ENCODE results near the gene RAD9A. TPM values are rescaled to one million over a fixed set of nuclear protein-coding genes. Genes with fewer than 3 reads are reported as not detected.
"Not testable (repeated sequence)": the region's sequence is repeated elsewhere in the genome, so short reads cannot be mapped to it uniquely, and the experiment has no call there.

The RAD9A gene
- total RNA-seq, 1 experiment from 2014 or later: 8.1 TPM

DNA sequence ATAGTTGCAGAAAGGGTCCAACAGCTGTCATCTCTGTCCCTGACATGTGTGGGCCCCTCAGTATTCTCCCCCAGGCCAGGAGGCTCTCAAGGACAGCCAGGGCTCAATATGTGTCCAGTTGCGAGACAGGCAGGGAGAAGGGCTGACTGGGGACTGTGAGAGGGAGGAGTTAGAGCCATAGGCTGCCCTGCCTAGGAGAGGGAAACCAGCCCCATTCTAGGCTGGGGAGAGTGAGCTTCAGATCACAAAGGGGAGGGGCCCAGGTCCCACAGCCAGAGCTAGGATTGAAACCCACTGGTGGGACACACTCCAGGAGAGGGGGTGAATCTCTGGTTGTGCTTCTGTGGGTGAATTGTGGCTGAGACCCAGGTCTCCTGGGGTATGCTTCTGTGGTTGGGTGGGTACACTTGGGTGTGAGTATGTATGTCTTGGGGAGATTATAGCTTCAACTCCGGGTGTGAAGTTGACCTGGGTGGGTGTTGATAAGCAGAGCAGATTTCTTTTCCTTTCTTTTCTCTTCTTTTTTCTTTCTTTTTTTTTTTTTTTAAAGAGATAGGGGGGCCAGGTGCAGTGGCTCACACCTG is 21.6 kb downstream of the RAD9A start:
- DNase-seq (ENCODE audit: low read depth, low spot score): no peak
- in situ Hi-C loops (cut with HindIII; ENCODE audit: low pct_unique_long_range_greater_than_20kb, low sequenced_read_pairs): no loop called here

DNA sequence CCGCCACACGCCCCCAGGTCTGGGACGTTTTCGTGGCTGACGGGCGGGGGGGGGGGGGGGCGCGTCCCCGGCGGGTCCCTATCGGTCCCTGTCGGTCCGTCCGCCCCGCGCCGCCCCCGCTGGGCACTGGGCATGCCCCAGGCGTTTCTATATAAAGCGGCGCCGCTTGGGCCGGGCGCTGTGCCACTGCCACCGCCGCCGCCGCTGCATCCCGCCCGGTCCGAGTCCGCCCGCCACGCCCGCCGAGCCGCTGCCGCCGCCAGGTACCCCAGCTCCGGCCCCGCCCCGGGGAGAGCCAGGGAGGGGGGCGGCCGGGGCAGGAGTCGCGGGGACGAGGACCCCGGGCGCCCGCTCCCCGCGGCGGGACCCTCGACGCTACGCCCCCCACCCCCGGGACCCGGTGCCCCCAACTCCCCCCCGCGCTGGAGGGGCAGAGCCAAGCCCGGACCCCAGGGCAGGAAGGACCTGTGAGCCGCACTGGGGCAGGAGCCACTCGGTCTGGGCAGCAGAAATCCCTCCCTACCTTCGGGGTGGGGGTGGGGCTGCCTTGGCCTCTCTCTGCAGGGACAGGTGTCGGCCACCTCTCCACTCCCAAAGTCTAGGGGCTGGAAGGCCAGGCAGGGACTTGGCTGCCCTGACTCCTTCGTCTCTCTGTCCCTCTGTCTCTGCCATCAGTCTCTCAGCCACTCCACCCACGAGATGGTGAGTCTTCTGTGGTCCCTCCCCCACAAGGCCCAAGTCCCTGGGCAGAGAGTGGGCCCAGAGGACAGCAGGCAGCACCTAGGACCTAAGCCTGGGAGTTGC is 23.9 kb downstream of the RAD9A start, which contains the start of gene CARNS1:
TSS of gene CARNS1 (plus strand) at position 178 of the 804 bp plus-strand sequence. CDS start at position 700, 522 bp downstream.
- in situ Hi-C loops (cut with HindIII; ENCODE audit: low pct_unique_long_range_greater_than_20kb, low sequenced_read_pairs): no loop called here
- DNase-seq (ENCODE audit: low read depth, low spot score): no peak

DNA sequence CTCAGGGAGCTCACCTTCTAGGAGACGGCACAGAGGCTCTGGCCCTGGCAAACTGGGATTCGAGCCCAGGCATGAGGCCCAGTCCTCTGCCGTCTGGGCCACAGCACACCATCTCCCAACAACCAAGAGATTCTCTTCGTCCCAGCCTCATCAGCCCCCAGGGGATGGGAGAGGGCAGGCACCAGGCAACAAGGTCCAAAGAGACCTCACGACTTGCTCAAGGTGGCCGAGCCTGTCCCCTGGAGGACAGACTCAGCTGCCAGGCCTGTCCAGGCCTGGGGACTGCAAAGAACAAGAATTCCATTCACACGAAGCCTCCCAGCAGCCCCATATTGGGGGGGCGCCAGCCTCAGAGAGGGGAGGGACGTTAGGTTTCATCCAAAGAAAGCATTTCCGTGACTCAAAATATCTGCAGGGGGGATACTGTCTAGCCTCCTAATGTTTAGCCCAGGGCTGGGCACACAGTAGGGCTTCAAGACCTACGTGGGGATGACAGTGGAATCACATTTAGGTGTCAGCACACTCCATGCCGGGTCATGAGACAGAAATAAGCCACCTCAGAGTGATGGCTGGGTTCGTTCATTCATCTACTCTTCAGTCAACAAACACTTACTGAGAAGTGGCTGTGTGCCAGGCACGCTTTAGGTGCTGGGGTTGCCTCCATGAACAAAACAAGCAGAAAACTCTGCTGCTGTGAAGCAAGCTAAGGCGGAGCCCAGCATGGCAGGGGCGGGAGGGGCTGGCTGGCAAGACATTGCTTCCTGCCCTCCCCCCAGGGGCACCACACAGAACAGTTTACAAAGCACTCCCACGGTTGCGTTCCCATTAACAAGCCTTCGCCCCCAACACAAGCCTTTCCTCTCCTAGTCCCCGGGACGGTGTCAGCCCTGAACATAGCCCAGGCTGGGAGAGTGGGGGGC is 24.9 kb downstream of the RAD9A start:
- in situ Hi-C loops (cut with HindIII; ENCODE audit: low pct_unique_long_range_greater_than_20kb, low sequenced_read_pairs): no loop called here
- DNase-seq (ENCODE audit: low read depth, low spot score): no peak

DNA sequence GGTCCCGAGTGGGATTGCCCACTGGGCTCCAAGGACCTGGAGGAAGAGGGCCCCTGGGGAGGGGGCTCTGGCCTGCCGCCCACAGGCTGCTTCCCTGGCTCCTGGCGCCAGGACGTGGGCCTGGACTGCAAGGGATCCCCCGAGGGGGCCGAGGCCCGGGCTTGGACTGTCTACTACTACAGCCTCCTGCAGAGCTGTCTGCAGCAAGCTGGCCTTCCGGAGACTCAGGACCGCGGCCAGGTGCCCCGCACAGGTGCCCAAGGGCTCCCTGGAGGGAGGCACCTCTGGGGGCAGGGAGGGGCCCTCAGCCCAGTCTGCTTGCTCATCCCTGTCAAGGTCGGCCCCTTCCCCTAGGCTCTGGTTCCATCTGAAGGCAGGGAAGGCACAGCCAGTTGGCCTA is 25.6 kb downstream of the RAD9A start:
- no peak for DNase-seq (ENCODE audit: low read depth, low spot score)
- in situ Hi-C loops (cut with HindIII; ENCODE audit: low pct_unique_long_range_greater_than_20kb, low sequenced_read_pairs): no loop called here

DNA sequence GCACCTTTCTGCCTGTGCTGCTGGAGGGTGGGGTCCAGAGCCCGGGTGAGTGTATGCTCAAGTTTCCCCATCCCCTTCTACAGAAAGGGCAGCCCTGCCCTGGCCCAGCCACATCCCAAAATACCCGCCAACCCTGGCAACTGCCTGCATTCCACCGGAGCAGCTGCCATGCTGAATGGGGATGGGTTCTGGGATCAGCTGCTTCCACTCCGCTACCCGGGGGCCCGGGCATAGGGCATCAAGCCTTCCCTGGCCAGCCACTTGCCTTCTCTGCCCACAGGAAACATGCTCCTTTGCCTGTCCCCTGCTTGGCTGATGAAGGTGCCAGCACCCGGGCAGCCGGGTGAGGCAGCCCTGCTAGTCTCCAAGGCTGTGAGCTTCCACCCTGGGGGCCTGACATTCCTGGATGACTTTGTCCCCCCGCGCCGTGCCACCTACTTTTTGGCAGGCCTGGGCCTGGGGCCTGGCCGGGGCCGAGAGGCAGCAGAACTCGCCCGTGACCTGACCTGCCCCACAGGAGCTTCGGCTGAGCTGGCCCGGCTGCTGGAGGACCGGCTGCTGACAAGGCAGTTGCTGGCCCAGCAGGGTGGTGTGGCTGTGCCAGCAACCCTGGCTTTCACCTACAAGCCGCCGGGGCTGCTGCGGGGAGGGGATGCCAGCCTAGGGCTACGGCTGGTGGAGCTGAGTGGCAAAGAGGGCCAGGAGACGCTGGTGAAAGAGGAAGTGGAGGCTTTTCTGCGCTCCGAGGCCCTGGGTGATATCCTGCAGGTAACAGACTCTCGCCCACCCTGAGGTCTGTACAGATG is 26.9 kb downstream of the RAD9A start:
- in situ Hi-C loops (cut with HindIII; ENCODE audit: low pct_unique_long_range_greater_than_20kb, low sequenced_read_pairs): no loop called here
- no peak for DNase-seq (ENCODE audit: low read depth, low spot score)

DNA sequence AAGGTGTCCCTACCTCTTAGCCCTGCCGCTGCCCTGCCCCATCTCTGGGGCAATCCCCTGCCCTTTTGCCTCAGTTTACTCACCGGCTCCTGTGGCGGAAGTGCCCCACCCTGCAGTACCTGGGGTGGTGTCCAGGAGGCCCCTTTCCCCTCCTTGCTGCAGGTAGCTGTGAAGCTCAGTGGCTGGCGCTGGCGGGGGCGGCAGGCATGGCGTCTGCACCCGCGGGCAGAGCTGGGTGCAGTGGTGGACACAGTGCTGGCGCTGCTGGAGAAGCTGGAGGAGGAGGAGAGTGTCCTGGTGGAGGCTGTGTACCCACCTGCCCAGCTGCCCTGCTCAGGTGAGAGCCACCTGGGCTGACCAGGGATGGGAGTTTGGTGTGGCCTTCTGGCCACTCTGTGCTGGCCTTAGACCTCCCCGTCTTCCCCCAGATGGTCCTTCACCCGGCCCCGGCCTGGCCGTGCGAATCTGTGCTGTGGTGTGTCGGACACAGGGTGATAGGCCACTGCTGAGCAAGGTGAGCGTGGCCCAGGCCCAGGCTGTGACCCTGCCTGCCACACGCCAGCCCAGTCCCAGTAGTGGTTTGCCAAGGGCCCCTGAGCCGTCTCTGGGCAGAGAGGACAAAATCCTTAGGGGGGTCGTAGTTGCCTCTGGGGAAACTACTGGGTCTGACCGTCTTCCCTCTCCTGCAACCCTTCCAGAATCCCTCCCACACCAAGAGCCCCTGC is 27.7 kb downstream of the RAD9A start:
- in situ Hi-C loops (cut with HindIII; ENCODE audit: low pct_unique_long_range_greater_than_20kb, low sequenced_read_pairs): no loop called here
- no peak for DNase-seq (ENCODE audit: low read depth, low spot score)

DNA sequence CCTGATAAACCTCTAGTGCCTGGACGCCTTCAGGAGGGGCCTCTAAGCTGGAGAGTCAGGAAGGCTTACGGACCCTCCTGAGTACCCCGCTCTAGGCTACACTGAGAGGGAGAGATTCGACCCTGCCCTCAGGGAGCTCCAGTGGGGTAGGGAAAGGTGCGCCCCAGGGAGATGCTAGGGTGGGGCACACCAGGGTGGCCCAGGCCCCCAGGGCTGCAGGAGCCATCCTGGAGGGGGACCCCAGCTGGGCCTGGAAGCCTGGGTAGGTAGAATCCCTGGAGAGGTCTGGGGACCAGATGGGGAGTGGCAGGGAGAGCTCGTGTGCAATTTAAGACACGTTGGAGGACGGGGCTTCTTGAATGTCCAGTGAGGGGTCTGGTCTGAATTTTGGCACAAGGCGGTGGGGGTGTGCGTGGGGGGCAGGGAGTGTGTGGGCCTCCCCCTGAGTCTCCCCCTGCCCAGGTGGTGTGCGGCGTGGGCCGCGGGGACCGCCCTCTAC is 28.4 kb downstream of the RAD9A start:
- in situ Hi-C loops (cut with HindIII; ENCODE audit: low pct_unique_long_range_greater_than_20kb, low sequenced_read_pairs): no loop called here

DNA sequence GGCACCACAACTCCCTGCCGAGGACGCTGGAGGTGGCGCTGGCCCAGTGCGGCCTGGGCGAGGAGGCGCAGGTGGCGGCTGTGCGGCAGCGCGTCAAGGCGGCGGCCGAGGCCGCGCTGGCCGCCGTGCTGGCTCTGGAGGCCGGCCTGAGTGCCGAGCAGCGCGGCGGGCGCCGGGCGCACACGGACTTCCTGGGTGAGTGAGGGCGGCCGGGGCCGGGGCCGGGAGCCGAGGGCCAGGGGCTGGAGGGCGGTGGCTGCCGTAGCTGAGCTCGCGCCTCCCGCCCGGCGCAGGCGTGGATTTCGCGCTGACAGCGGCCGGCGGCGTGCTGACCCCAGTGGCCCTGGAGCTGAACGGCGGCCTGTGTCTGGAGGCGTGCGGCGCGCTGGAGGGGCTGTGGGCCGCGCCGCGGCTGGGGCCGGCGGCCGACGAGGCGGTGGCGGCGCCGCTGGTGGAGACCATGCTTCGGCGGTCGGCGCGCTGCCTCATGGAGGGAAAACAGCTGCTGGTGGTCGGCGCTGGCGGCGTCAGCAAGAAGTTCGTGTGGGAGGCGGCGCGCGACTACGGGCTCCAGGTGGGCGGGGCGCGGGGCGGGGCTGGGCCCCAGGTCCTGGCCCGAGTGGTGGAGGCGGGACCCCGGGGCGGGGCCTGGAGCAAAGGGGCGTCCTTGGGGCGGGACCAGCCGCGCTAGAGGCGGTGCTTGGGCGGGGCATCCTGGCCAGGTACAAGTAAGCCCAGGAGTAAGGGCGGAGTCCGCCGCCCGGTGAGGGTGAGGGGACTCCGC is 29.1 kb downstream of the RAD9A start:
- peak; percentile 88 for DNase-seq (ENCODE audit: low read depth, low spot score)
- in situ Hi-C loops (cut with HindIII; ENCODE audit: low pct_unique_long_range_greater_than_20kb, low sequenced_read_pairs): no loop called here

More for the DNA sequence above, 28.4 kb downstream of the RAD9A start:
- DNase-seq (ENCODE audit: low read depth, low spot score): no peak

DNA sequence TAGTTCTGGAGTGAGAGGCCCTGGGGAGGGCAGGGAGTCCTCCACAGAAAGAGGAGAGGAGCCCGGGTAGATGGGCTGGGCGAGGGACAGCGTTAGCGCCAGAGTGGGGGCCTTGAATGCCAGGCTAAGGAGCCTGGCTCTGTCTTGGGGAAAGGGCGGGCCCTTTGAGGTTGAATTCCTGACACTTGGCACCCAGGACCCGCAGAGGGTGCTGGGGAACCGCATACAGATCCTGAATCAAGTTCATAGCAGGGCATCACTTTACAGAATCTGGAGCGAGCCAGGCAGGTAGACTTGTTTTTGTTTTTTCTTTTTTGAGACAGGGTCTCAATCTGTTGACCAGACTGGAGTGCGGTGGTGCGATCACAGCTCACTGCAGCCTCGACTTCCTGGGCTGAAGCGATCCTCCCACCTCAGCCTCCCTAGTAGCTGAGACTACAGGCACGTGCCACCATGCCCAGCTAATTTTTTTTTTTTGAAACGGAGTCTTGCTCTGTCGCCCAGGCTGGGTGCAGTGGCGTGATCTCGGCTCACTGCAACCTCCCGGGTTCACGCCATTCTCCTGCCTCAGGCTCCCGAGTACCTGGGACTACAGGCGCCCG is 29.7 kb downstream of the RAD9A start:
- DNase-seq (ENCODE audit: low read depth, low spot score): no peak
- in situ Hi-C loops (cut with HindIII; ENCODE audit: low pct_unique_long_range_greater_than_20kb, low sequenced_read_pairs): no loop called here

DNA sequence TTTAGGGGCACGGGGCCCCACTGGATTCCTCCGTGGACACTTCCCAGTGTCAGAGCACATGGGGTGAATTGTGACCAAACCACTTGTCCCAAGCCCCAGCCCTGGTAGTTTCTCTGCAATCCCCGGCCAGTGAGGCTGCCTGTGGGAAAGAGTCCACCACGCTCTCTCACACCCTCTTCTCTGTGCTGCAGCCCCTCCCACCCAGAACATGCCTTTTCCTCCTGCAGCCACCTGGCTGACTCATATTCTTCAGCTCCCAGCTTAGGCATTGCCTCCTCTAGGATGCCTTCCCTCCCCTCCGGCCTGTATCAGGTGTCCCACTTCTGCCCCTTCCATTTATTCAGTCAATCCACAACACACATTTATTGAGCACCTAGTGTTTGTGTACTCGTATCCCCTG is 31.1 kb downstream of the RAD9A start:
- DNase-seq (ENCODE audit: low read depth, low spot score): no peak
- in situ Hi-C loops (cut with HindIII; ENCODE audit: low pct_unique_long_range_greater_than_20kb, low sequenced_read_pairs): no loop called here

DNA sequence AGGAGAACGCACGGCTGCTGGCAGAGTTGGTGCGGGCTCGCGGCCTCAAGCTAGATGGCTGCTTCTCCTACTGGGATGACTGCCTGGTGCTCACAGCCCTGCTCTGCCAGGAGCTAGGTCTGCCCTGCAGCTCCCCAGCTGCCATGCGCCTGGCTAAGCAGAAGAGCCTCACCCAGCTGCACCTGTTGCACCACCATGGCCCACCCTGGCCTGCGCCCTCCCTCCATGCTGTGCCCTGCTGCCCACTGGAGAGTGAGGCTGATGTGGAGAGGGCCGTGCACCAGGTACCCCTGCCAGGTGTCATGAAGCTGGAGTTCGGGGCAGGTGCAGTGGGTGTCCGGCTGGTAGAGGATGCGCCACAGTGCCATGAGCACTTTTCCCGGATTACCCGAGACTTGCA is 31.7 kb downstream of the RAD9A start:
- in situ Hi-C loops (cut with HindIII; ENCODE audit: low pct_unique_long_range_greater_than_20kb, low sequenced_read_pairs): no loop called here
- DNase-seq (ENCODE audit: low read depth, low spot score): no peak

DNA sequence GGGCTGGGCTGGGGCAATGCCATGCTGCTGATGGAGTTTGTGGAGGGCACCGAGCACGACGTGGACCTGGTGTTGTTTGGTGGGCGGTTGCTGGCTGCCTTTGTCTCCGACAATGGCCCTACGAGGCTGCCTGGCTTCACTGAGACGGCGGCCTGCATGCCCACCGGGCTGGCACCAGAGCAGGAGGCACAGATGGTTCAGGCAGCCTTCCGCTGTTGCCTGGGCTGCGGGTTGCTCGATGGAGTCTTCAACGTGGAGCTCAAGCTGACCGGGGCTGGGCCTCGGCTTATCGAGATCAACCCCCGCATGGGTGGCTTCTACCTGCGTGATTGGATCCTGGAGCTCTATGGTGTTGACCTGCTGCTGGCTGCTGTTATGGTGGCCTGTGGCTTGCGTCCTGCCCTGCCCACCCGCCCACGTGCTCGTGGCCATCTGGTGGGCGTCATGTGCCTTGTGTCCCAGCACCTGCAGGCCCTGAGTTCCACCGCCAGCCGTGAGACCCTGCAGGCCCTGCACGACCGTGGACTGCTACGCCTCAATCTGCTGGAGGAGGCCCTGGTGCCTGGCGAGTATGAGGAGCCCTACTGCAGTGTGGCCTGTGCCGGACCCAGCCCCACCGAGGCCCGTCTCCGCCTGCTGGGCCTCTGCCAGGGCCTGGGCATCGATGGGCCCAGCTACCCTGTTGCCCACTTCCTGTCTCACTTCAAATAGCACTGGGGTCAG is 32.3 kb downstream of the RAD9A start:
- in situ Hi-C loops (cut with HindIII; ENCODE audit: low pct_unique_long_range_greater_than_20kb, low sequenced_read_pairs): no loop called here

DNA sequence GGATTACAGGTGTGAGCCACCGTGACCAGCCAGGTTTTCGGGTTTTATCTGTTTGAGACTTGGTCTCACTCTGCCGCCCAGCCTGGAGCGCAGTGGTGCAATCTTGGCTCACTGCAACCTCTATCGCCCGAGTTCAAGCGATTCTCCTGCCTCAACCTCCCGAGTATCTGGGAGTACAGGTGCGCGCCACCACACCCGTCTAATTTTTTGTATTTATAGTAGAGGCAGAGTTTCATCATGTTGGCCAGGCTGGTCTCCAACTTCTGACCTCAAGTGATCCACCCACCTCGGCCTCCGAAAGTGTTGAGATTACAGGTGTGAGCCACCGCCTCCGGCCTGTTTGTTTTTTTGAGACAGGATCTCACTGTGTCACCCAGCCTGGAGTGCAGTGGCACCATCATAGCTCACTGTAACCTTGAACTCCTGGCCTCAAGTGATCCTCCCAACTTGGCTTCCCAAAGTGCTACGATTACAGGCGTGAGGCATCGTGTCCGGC is 35.6 kb downstream of the RAD9A start:
- DNase-seq (ENCODE audit: low read depth, low spot score); in situ Hi-C loops (cut with HindIII; ENCODE audit: low pct_unique_long_range_greater_than_20kb, low sequenced_read_pairs): not testable (repeated sequence)

More for the DNA sequence above, 32.3 kb downstream of the RAD9A start:
- no peak for DNase-seq (ENCODE audit: low read depth, low spot score)

DNA sequence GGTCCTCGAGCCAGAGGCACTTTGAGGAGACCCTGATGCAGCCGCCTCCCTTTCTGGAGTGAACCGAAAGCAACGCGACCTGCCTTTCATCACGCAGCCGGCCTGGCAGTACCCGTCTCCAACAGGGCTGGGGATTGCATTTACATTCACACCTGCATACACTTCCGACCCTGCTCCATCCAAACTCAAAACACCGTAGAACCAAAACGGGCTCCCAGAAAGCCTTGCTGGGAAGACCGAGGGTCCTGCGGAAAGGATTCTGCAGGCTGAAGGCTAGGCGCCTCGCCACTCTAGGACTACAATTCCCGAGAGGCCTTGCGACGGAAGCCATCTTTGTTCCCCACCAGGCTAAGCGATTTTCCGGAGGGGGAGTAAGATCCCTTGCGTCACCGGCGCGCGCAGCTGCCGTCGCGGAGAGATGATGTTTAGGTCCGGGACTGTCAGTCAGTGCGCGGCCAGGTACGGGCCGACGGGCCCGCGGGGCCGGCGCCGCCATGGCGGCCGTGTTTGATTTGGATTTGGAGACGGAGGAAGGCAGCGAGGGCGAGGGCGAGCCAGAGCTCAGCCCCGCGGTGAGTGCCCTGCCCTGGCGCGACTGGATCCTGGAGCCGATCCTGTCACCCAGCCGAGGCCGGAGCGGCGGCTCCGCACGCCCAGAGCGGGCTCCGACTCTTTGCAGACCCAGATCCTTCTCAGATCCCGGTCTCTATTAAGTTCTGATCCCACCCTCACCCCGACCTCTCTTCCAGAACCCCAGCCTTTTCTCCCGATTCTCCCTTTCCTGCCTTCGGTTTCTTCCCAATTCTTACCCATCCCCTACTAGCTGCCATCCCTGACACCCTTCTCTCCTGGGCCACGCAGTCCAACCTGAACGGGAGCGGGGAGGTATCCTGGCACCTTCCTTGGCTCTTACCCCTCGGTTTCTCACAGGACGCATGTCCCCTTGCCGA is 36.5 kb downstream of the RAD9A start, which contains the start of gene RPS6KB2:
TSS of gene RPS6KB2 (plus strand) at position 443 of the 950 bp plus-strand sequence. CDS start at position 495, 52 bp downstream.
- in situ Hi-C loops (cut with HindIII; ENCODE audit: low pct_unique_long_range_greater_than_20kb, low sequenced_read_pairs): no loop called here

More for the DNA sequence above, 36.5 kb downstream of the RAD9A start, which contains the start of gene RPS6KB2:
- DNase-seq (ENCODE audit: low read depth, low spot score): peak; percentile 94
